DMS53 treated with DMSO at 0.1 percent for 48 hours (cell line): ENCODE measurements around the gene C2CD4B.

Source experiments
- DNase-seq: peaks from one replicate; lab custom pipeline; 2025; ENCODE audit not compliant: unreplicated experiment; lab: John Stamatoyannopoulos, UW

The C2CD4B gene

GRCh38 chr15:62150445-62150844 is 14.6 kb downstream of the C2CD4B start:
- no peak for DNase-seq

GRCh38 chr15:62149729-62150128 is 15.4 kb downstream of the C2CD4B start:
- no peak for DNase-seq

DNA sequence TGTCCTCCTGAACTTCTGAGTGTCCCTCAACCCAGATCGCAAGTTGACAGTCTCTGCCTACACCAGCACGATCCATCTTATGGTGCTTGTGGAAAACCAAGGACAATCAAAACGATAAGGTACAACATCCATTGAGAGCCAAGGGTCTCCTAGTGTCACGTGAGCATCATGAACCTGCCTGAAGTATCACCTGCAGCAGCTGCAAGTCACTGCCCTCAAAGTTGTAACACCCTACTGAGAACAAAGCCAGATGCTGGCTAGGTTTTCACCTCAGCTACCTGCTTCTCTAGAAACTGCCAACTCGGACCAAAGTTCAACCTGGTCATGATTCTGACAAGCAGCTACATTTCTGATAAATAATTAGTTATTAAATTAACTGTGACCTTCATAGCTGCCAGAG is 17.5 kb downstream of the C2CD4B start:
- peak; percentile 15 for DNase-seq

DNA sequence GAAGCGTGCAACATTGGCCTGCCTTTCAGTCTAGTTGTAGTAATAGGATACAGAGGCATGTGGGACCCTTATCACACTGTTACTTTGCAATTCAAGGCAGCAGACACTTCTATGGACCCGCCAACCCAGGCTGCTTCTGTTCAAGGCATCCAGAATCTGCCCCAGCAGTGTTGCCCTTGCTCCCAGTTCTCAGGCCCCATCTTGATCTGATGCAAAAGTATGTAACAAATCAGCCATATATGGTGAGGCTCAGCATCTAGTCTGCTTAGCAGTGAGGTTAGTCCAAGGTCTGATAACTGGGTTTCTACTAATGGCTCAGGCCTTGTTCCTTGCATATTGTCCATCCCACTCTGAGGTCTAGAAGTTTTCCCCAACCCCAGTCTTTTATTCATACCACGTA is 17.9 kb downstream of the C2CD4B start:
- no peak for DNase-seq

DNA sequence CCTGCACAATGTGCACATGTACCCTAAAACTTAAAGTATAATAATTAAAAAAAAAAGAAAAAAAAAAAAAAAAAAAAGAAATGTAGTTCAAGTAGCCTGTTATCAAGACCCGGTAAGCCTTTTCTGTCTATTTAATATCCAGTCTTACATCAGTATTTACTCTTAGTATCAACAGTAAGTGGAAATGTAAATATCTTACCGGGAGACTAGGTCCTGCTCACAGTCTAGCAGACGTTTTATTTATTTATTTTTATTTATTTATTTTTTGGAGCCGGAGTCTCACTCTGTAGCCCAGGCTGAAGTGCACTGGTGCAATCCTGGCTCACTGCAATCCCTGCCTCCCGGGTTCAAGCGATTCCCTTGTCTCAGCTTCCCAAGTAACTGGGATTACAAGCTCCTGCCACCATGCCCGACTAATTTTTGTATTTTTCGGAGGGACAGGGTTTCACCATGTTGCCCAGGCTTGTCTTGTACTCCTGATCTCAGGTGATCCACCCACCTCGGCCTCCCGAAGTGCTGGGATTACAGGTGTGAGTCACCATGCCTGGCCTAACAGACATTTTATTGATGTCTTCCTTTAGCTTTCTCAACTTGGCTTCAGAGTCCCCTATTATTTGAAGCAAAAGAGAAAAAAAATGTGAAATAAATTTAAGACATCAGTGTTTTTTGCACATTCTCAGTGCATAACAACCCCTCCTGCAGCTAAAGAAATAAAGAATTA is 19.9 kb downstream of the C2CD4B start:
- peak; percentile 9 for DNase-seq

DNA sequence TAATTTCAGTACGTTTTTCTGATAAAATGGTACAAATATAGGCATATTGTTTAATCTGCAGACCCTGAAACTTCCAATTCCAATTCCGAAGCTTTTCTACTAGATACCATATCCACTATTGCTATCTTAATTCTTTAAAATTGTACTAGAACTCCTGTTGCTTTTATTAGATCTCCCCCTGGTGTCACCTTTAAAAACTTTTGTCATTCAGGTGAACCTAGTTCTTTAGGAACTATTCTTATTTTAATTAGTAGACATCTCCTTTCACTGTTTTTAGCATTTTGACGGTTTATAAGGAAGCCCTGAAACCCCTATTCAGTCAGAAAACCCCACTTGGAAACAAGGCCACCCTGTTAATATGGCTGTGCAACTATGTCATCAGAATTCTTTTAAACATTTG is 22.3 kb downstream of the C2CD4B start:
- DNase-seq: no peak

GRCh38 chr15:62141643-62142588 is 23.2 kb downstream of the C2CD4B start:
- no peak for DNase-seq

DNA sequence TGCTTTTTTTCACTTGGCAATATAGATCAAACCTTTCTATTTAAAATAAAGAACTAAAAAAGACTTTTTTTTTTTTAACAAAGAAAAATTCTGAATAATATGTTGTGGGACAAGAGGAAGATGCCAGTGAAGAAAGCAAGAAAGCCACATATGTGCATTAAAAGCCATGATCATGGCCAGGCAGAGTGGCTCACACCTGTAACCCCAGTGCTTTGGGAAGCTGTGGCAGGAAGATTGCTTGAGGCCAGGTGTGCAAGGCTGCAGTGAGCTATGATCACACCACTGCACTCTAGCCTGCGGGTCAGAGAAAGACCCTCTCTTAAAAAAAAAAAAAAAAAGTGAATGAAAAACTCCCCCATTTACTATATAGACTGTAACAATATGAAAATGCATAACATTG is 23.9 kb downstream of the C2CD4B start:
- DNase-seq: no peak

- DNase-seq: no peak
These were observed 27.0 kb downstream of the C2CD4B start for GRCh38 chr15:62138124-62138523.

DNA sequence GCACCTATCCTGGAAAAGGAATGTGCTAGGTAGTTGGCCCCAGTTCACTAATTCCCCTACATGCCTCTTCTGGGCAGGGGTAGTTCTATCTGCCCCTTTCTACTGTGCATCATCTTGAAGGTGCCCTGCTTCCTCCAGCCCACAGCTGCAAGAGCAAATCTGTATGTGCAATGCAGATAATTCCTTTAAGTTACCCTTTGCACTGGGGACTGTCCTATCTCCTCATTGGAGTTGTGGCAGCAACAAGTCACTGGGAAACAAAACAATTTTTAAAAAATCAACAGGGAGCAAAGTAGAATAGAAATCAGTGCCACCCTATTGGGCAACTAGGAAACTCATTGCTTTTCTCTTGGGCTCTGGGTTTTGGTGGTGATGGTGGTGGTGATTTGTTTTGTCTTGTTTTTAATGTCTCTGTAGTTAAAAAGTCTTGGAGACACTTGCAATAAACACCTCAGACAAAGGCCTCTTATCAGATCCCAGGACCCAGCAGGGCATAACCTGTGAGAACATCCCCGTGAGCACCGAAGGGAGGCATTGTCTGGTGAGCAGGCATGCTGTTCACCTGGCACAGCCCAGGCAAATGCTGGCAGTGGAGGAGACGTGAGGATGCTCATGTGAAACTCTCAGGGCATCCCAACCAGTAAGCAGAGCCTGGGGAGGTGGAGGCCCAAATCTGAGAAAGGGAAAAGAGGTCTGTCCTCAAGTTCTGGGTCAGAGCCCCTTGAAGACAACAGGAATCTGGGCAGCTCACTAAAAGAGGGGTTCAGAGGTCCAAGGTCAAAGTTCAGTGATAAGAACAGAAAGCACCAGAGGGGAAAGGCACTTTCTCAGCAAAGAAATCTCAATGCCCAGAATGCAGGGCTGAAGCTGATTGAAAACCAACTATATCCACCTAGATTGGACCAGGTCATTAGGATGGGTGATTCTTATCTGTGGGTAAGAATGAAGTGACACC is 27.9 kb downstream of the C2CD4B start:
- DNase-seq: no peak

- no peak for DNase-seq
These were observed 29.5 kb downstream of the C2CD4B start for GRCh38 chr15:62135532-62136134.

DNA sequence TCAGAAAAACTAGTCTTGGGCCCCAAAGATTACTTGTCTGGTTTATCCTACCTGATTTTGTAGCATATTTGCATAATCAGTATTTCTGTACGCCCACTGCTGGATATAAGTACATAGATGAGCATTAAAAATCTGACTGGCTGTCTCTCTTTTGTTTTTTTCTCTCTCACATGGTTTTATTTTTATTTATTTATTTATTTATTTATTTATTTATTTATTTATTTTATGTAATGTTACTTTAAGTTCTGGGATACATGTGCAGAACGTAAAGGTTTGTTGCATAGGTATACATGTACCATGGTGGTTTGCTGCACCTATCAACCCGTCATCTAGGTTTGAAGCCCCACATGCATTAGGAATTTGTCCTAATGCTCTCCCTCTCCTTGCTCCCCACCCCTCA is 31.9 kb downstream of the C2CD4B start:
- DNase-seq: no peak

DNA sequence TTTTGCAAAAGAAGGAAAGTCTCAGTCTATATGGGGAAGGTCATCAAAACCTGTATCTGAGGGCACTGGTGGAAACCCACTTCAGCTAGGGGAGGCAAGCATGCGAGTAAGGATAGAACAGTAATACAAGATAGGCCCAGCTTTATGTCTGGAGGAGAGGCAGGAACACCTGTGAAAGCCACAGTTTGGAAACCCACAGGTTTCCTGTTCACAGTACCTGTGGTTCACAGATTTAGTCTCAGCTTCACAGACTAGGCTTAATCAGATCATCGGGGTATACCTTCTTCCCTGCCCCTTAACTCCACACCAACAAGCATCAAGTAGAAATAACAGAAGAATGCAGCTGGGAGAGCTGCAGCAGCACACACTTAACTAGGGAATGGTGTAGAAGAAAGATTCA is 36.2 kb downstream of the C2CD4B start:
- DNase-seq: no peak

DNA sequence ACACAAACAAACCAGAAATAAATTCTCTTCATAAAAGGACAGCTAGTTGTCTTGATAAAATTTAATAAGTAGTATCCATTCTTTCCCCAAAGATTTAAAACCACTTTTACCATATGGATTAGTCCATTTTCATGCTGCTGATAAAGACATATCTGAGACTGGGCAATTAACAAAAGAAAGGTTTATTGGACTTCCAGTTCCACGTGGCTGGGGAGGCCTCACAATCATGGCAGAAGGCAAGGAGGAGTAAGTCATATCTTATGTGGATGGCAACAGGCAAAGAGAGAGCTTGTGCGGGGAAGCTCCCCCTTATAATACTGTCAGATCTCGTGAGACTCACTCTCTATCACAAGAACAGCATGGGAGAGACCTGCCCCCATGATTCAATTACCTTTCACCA is 38.7 kb downstream of the C2CD4B start:
- DNase-seq: no peak

DNA sequence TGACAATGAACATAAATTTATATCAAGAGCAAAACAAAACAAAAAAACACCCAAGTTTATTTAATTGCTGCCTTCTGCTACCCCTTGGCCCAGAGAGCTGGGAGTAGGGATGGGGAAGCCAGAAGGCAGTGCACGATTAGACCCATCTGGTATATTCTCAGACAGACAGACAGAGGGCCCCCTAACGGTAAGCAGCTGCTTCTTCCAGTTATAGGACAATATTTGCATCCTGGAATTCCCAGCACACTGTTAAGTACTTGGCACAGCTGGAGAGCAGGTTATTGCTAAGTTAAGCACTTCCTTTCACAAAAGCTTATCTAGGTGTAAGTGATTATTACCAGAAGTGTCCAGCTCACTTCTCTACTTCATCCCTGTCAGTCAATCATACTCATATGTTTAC is 39.3 kb downstream of the C2CD4B start:
- DNase-seq: peak; percentile 90

GRCh38 chr15:62124973-62125303 is 40.1 kb downstream of the C2CD4B start:
- no peak for DNase-seq

- peak; percentile 94 for DNase-seq
These were observed 40.7 kb downstream of the C2CD4B start for GRCh38 chr15:62124176-62124972.

GRCh38 chr15:62122249-62122648 is 42.8 kb downstream of the C2CD4B start:
- no peak for DNase-seq

DNA sequence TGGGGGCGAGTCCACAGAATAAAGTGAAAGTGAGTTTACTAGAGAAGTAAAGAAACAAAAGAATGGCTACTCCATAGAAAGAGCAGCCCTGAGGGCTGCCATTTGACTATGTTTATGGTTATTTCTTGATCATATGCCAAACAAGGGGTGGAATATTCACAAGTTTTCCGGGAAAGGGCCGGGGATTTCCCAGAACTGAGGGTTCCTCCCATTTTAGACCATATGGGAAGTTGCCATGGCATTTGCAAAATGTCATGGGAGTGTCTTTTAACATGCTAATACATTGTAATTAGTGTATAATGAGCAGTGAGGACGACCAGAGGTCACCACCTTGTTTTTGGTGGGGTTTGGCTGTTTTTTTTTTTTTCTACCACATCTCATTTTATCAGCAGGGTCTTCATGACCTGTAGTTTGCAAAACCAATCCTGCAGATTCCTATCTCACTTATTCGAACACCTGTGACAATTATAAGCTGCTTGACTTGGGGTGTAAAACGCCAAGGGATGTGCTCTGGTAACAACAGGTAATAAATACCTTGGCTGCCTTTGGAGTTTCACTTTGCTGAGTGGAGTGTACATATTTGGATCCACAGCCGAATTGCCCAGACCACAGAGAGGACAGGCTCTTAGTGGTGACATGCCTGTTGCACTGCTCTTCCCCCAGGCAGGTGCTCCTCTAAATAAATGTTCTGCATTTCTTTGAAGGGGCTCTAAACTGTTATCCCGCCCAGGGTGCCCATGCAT is 43.6 kb downstream of the C2CD4B start:
- DNase-seq: no peak
